Endothelial cell of umbilical vein (primary cell): ENCODE results near the gene API5. TPM values are rescaled to one million over a fixed set of nuclear protein-coding genes. Genes with fewer than 3 reads are reported as not detected.

ENCODE experiments used
- Bru-seq: library from RNA; stranded (reverse); fragments of 400-500 nt; gene quantifications from one replicate; lab custom pipeline; 2021; lab: Mats Ljungman, UMichigan
- BruChase-seq, 2 experiments: library from RNA; stranded (reverse); fragments of 400-500 nt; gene quantifications; one replicate each; lab custom pipeline; 2021; lab: Mats Ljungman, UMichigan
- BruUV-seq: library from RNA; stranded (reverse); fragments of 400-500 nt; replicated peaks from 2 replicates; lab custom pipeline; 2021; lab: Mats Ljungman, UMichigan
- CTCF ChIA-PET: fragments of 300-600, 350-600 bp; sonication (Branson Sonifier 250); formaldehyde crosslinking; loops from one replicate; lab custom pipeline; 2021; ENCODE audit warnings: antibody characterized with exemption, inconsistent platforms; lab: Charles Lee
- POLR2A ChIA-PET: fragments of 300-600, 350-600 bp; sonication (Branson Sonifier 250); formaldehyde crosslinking; loops from one replicate; lab custom pipeline; 2021; ENCODE audit warnings: antibody characterized with exemption, inconsistent platforms; lab: Charles Lee
- DNase-seq: peaks from one replicate; pipeline ENCODE4 v3.0.0-alpha.2; 2011; ENCODE audit warnings: low read depth, low spot score
- FAIRE-seq: peaks from 2 replicates; lab custom pipeline; 2011; peaks lifted over from hg19 to GRCh38; lab: Jason Lieb, UNC
- H2AFZ ChIP-seq: 2 replicates; pipeline ENCODE4 v1.6.0; 2012; ENCODE audit warnings: low read depth, low read length, control low read depth, inconsistent platforms
- H3K27ac ChIP-seq: 2 replicates; pipeline ENCODE4 v1.5.1; 2011; ENCODE audit warnings: low read depth, mild to moderate bottlenecking, control low read depth, low read length, moderate library complexity; ENCODE audit not compliant: insufficient read depth
- H3K27me3 ChIP-seq, 2 experiments: 2 replicates each; pipeline versions ENCODE4 v1.6.0 to v1.6.1; 2011; ENCODE audit warnings: low read length in 2 of 2, mixed read lengths in 1 of 2; ENCODE audit not compliant: control insufficient read depth in 2 of 2, insufficient read depth in 2 of 2
- H3K36me3 ChIP-seq, 2 experiments: 2 replicates in 1 of 2; 3 replicates in 1 of 2; pipeline ENCODE4 v1.5.1; 2011; ENCODE audit warnings: low read length in 2 of 2, mild to moderate bottlenecking in 1 of 2, moderate library complexity in 1 of 2; ENCODE audit not compliant: control insufficient read depth in 2 of 2, insufficient read depth in 2 of 2; ENCODE audit errors: extremely low read depth in 1 of 2
- H3K4me1 ChIP-seq: 3 replicates; pipeline ENCODE4 v1.5.1; 2011; ENCODE audit warnings: mild to moderate bottlenecking, low read length; ENCODE audit not compliant: control insufficient read depth, insufficient read depth; ENCODE audit errors: extremely low read depth
- H3K4me2 ChIP-seq: 2 replicates; pipeline ENCODE4 v1.6.1; 2011; ENCODE audit warnings: low read length, control low read depth, mixed read lengths; ENCODE audit not compliant: insufficient read depth
- H3K4me3 ChIP-seq, 3 experiments: fragments of 200-600 bp in 1 of 3; sonication (generic), shearing (Covaris generic) in 1 of 3; replicated peaks in 1 of 3; 2 replicates each; pipeline ENCODE4 v1.5.1; 2011 to 2016; ENCODE audit warnings: control low read depth in 3 of 3, low read length in 3 of 3, mild to moderate bottlenecking in 2 of 3, inconsistent platforms in 1 of 3, low read depth in 1 of 3, moderate library complexity in 1 of 3; ENCODE audit not compliant: insufficient read depth in 1 of 3
- H3K79me2 ChIP-seq: 2 replicates; pipeline ENCODE4 v1.6.0; 2012; ENCODE audit warnings: low read length, inconsistent platforms; ENCODE audit not compliant: control insufficient read depth, insufficient read depth
- H3K9ac ChIP-seq: replicated peaks from 2 replicates; pipeline ENCODE3; 2011; ENCODE audit warnings: low read length, control low read depth; ENCODE audit not compliant: insufficient read depth; ENCODE audit errors: extremely low read depth
- H3K9me1 ChIP-seq: replicated peaks from 3 replicates; pipeline ENCODE4 v1.6.0; 2011; ENCODE audit warnings: mild to moderate bottlenecking, low read length; ENCODE audit not compliant: control insufficient read depth, insufficient read depth; ENCODE audit errors: extremely low read depth
- H3K9me3 ChIP-seq: replicated peaks from 2 replicates; pipeline ENCODE4 v1.5.1; 2012; ENCODE audit warnings: low read length, inconsistent platforms; ENCODE audit not compliant: control insufficient read depth, insufficient read depth
- H4K20me1 ChIP-seq: replicated peaks from 2 replicates; pipeline ENCODE3; 2011; ENCODE audit warnings: mild to moderate bottlenecking, low read length; ENCODE audit not compliant: control insufficient read depth, insufficient read depth; ENCODE audit errors: extremely low read depth
- EZH2 ChIP-seq: IDR thresholded peaks from 2 replicates; pipeline ENCODE4 v1.6.1; 2012; ENCODE audit warnings: borderline replicate concordance, low read depth, mild to moderate bottlenecking, moderate library complexity, low read length, inconsistent platforms; ENCODE audit not compliant: severe bottlenecking
- FOS ChIP-seq: IDR thresholded peaks from 2 replicates; pipeline ENCODE4 v1.6.1; 2011; ENCODE audit warnings: mild to moderate bottlenecking, low read length, moderate library complexity, borderline replicate concordance; ENCODE audit not compliant: insufficient read depth
- GATA2 ChIP-seq: IDR thresholded peaks from 2 replicates; pipeline ENCODE4 v1.7.0; 2011; ENCODE audit warnings: low read depth, mild to moderate bottlenecking, moderate library complexity, mixed read lengths, low read length; ENCODE audit not compliant: insufficient read length, insufficient read depth
- JUN ChIP-seq: IDR thresholded peaks from 2 replicates; pipeline ENCODE4 v1.6.1; 2011; ENCODE audit warnings: borderline replicate concordance, low read depth; ENCODE audit not compliant: insufficient read length, insufficient read depth
- MAX ChIP-seq: IDR thresholded peaks from 2 replicates; pipeline ENCODE4 v1.6.1; 2011; ENCODE audit not compliant: insufficient read depth, insufficient read length
- MYC ChIP-seq: IDR thresholded peaks from one replicate; pipeline ENCODE4 v1.6.1; 2011; ENCODE audit warnings: mild to moderate bottlenecking, low read depth, low read length
- POLR2A ChIP-seq: IDR thresholded peaks from 2 replicates; pipeline ENCODE4 v1.6.1; 2012; ENCODE audit warnings: low read depth, mild to moderate bottlenecking, control low read depth, low read length
- POLR2AphosphoS5 ChIP-seq: IDR thresholded peaks from 2 replicates; pipeline ENCODE4 v1.6.1; 2012; ENCODE audit warnings: low read depth, mild to moderate bottlenecking, control low read depth, low read length, moderate library complexity; ENCODE audit not compliant: insufficient read depth
- dilution Hi-C: fragments of 300-500 bp; cut with MboI; formaldehyde crosslinking; loops from one replicate; pipeline ENCODE4 v1.15.0; 2019; ENCODE audit warnings: low sequenced_read_pairs; ENCODE audit not compliant: extremely low pct_ligation_motif_present
- intact Hi-C: fragments of 100-400 bp; cut with micrococcal nuclease; formaldehyde crosslinking; loops from one replicate; pipeline ENCODE4 v1.10.0; 2022
- long read RNA-seq: library from polyadenylated mRNA; stranded (forward); transcript quantifications from one replicate; pipeline ENCODE4 v2.0.0, GENCODE V29; 2021
- polyA minus RNA-seq, 3 experiments: library from RNA; depleted of rRNA, polyadenylated mRNA; stranded (reverse); fragments of >200 nt; gene quantifications; 1 replicate in 1 of 3; 2 replicates in 2 of 3; pipeline ENCODE4 v1.2.3, GENCODE V29; 2011
- polyA plus RNA-seq, 4 experiments: library from polyadenylated mRNA; depleted of rRNA in 3 of 4; stranded (reverse) in 3 of 4; unstranded in 1 of 4; fragments of >200 nt; gene quantifications; 2 replicates each; pipeline versions ENCODE4 v1.2.1 to v1.2.3, GENCODE V29; 2011 to 2012; ENCODE audit warnings: missing spikeins in 1 of 4
- total RNA-seq: library from RNA; stranded (reverse); gene quantifications from 2 replicates; pipeline ENCODE4 v1.2.3, GENCODE V29; 2021
- TF ChIP-seq, protein P1 (sequence below), 2 donors: IDR thresholded peaks; 1 replicate in 1 of 2; 2 replicates in 1 of 2; pipeline ENCODE4 v1.5.1; 2011; ENCODE audit warnings: low read length in 2 of 2, mild to moderate bottlenecking in 2 of 2, moderate library complexity in 2 of 2, control low read depth in 1 of 2, inconsistent platforms in 1 of 2, low read depth in 1 of 2; ENCODE audit not compliant: insufficient read depth in 1 of 2; ENCODE audit errors: extremely low read depth in 1 of 2

Gene API5
- 102 and 103 TPM in 2 replicates for total RNA-seq
- polyA plus RNA-seq = 19.7 and 26.5 TPM in 2 replicates
- 36.1 and 38.5 TPM in 2 replicates for polyA plus RNA-seq (2011; cell fraction: cytosol; rRNA removed)
- polyA plus RNA-seq (2011; cell fraction: nucleus; rRNA removed) = 36.0 and 48.8 TPM in 2 replicates
- polyA plus RNA-seq (2012) = 69.8 and 93.7 TPM in 2 replicates
- polyA minus RNA-seq = 58.7 and 71.6 TPM in 2 replicates
- 47.6 TPM for polyA minus RNA-seq (2011; cell fraction: cytosol; rRNA and poly(A)+ RNA removed)
- polyA minus RNA-seq (2011; cell fraction: nucleus; rRNA and poly(A)+ RNA removed) = 35.7 and 51.7 TPM in 2 replicates
- percentile 94 among the genes with signal in this experiment for Bru-seq, nascent RNA
- BruChase-seq, experiment 1, labeled RNA remaining after a 6-hour chase = percentile 97 among the genes with signal in this experiment
- percentile 96 among the genes with signal in this experiment for BruChase-seq, experiment 2, labeled RNA remaining after a 2-hour chase
- long read RNA-seq, transcript API5-210 (13 exons, 1,760 nt) = minor isoform, 10 of 257 reads
- long read RNA-seq, transcript API5-208 (14 exons, 1,868 nt) = major isoform, 115 of 257 reads
- long read RNA-seq, transcript API5-201 (14 exons, 3,714 nt) = minor isoform, 93 of 257 reads
- long read RNA-seq, partial matches to known transcripts = 13 of 257 reads
- long read RNA-seq, other reads (novel, unspliced or antisense) = 24 of 257 reads

DNA sequence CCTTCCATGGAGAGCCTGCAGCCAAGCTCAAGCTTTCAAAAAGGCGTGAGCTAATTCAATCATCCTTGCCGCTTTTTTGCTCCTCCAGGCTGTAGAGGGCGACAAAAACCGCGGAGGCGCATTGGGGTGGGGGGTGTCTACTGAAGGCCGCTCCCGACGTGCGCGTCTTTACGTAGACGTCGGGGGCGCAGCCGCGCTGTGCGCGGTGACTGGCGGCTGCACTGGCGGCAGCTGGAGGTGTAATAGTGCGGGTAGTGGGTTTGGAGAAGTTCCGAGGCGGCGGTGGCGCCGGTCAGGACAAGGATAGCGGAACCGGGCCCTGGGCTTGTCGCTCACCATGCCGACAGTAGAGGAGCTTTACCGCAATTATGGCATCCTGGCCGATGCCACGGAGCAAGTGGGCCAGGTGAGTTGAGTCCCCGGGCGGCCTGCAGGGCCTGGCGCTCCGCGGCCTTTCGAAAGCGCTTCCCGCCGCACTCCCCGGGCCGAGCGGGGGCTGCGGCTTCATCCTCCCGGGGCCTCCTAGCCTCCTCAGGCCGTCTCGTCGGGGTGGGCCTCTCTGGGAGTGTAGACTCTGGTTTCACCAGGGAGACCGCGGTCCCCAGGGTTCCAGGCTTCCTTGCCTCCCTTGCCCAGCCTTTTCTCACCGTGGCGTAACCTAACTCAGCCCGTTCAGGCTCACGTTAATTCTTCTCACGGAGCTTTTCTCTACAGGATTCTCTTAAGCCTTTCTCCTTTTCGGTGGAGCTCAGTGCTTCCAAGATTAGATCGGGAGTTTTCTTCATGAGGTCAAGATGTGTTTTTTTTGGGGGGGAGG is at the start of gene API5:
API5 (plus strand) TSS at position 206 of the 817 bp plus-strand sequence; CDS start at position 338, 132 bp downstream.
- Histone ChIP-seq H3K4me2 (peak within 1 kb of the TSS; percentile 99), H4K20me1 (peaks cover 4% of the 10 kb centered on the region), H3K9ac (peak within 1 kb of the TSS; percentile 89), H3K9me1 (no peaks in the 10 kb centered on the region), H2AFZ (peak within 1 kb of the TSS; percentile 99), H3K27me3 (no peaks in the 10 kb centered on the region), H3K36me3 (no peaks in the 10 kb centered on the region), H3K4me1 (peaks cover 11% of the 10 kb centered on the region), H3K9me3 (no peaks in the 10 kb centered on the region), H3K79me2 (peaks cover 51% of the 10 kb centered on the region), H3K27ac (peak within 1 kb of the TSS; percentile 73), H3K4me3 (peak within 1 kb of the TSS; percentile 89 to 98 (median 97))
- TSS peak; percentile 60 for BruUV-seq
- DNase-seq (peak; percentile 96), FAIRE-seq (peak; percentile 92)
- ChIA-PET POLR2A (interaction anchor here (0.5 to 2.4 kb wide), 3 partner anchors 34 to 369 kb away, joined by 3 to 13 read pairs (median 4); partner anchors contain the start of genes HSD17B12 and TTC17), CTCF (interaction anchor here (0.6 to 2.4 kb wide), 16 partner anchors 9 to 540 kb away, joined by 3 to 18 read pairs (median 6); partner anchors contain the start of gene TTC17)
- intact Hi-C loops = loop anchor here (1.0 to 5.0 kb wide), 4 partner anchors 47 to 1255 kb away; partner anchors contain the start of genes CD82 and TTC17
- TF ChIP-seq, protein P1, sequence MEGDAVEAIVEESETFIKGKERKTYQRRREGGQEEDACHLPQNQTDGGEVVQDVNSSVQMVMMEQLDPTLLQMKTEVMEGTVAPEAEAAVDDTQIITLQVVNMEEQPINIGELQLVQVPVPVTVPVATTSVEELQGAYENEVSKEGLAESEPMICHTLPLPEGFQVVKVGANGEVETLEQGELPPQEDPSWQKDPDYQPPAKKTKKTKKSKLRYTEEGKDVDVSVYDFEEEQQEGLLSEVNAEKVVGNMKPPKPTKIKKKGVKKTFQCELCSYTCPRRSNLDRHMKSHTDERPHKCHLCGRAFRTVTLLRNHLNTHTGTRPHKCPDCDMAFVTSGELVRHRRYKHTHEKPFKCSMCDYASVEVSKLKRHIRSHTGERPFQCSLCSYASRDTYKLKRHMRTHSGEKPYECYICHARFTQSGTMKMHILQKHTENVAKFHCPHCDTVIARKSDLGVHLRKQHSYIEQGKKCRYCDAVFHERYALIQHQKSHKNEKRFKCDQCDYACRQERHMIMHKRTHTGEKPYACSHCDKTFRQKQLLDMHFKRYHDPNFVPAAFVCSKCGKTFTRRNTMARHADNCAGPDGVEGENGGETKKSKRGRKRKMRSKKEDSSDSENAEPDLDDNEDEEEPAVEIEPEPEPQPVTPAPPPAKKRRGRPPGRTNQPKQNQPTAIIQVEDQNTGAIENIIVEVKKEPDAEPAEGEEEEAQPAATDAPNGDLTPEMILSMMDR (IDR thresholded peaks at IDR 0.05; ENCODE audit: extremely low read depth in 1 of 2, insufficient read depth in 1 of 2, low read depth in 1 of 2, low read length in 2 of 2) = peak; percentile 74 to 85
- TF ChIP-seq POLR2AphosphoS5 = peak; percentile 92
- no peak for TF ChIP-seq JUN
- peak; percentile 8 for TF ChIP-seq MAX
- no peak for TF ChIP-seq EZH2
- TF ChIP-seq FOS = no peak
- no peak for TF ChIP-seq MYC
- no peak for TF ChIP-seq GATA2
- TF ChIP-seq POLR2A = peak; percentile 91
- dilution Hi-C loops = no loop called here
